GM20431 (cell line): ENCODE measurements around the gene DSCAML1.

Source experiments
- in situ Hi-C: fragments of 300-500 bp; cut with MseI, MboI; formaldehyde crosslinking; loops from one replicate; pipeline ENCODE4 v1.15.0; 2020; ENCODE audit warnings: low sequenced_read_pairs; ENCODE audit not compliant: unreplicated experiment

DSCAML1 gene

GRCh38 chr11:117456027-117456720, 340.8 kb downstream of the DSCAML1 start:
- in situ Hi-C loops, result no loop called here

GRCh38 chr11:117454564-117454917, 342.5 kb downstream of the DSCAML1 start:
- in situ Hi-C loops, result no loop called here

GRCh38 chr11:117453886-117454563, 343.0 kb downstream of the DSCAML1 start:
- in situ Hi-C loops, result no loop called here

- in situ Hi-C loops, result no loop called here
Observed at GRCh38 chr11:117449111-117449693, 347.8 kb downstream of the DSCAML1 start.

GRCh38 chr11:117444711-117445658, 352.0 kb downstream of the DSCAML1 start:
- in situ Hi-C loops, result no loop called here

- in situ Hi-C loops, result no loop called here
Observed at GRCh38 chr11:117444256-117444655, 352.8 kb downstream of the DSCAML1 start.

- in situ Hi-C loops, result no loop called here
Observed at GRCh38 chr11:117443266-117444186, 353.5 kb downstream of the DSCAML1 start.

GRCh38 chr11:117442869-117443239, 354.2 kb downstream of the DSCAML1 start:
- in situ Hi-C loops, result no loop called here

GRCh38 chr11:117442049-117442868, 354.8 kb downstream of the DSCAML1 start:
- in situ Hi-C loops, result no loop called here

GRCh38 chr11:117441146-117441975, 355.7 kb downstream of the DSCAML1 start:
- in situ Hi-C loops, result no loop called here

GRCh38 chr11:117440258-117440657, 356.8 kb downstream of the DSCAML1 start:
- in situ Hi-C loops, result no loop called here

- in situ Hi-C loops, result no loop called here
Observed at GRCh38 chr11:117439256-117439655, 357.8 kb downstream of the DSCAML1 start.

- in situ Hi-C loops, result no loop called here
Observed at GRCh38 chr11:117438371-117439000, 358.5 kb downstream of the DSCAML1 start.

- in situ Hi-C loops, result no loop called here
Observed at GRCh38 chr11:117437791-117438130, 359.3 kb downstream of the DSCAML1 start.

GRCh38 chr11:117437041-117437790, 359.8 kb downstream of the DSCAML1 start:
- in situ Hi-C loops, result no loop called here

GRCh38 chr11:117435326-117435725, 361.7 kb downstream of the DSCAML1 start:
- in situ Hi-C loops, result no loop called here

- in situ Hi-C loops, result no loop called here
Observed at GRCh38 chr11:117434481-117434880, 362.5 kb downstream of the DSCAML1 start.
